Endothelial cell of umbilical vein (primary cell): Measurements from ENCODE around the gene CD40. TPM values are rescaled to one million over a fixed set of nuclear protein-coding genes. Genes with fewer than 3 reads are reported as not detected.

Source experiments
- BruUV-seq: library from RNA; stranded (reverse); fragments of 400-500 nt; replicated peaks from 2 replicates; lab custom pipeline; 2021; lab: Mats Ljungman, UMichigan
- CTCF ChIA-PET: fragments of 300-600, 350-600 bp; sonication (Branson Sonifier 250); formaldehyde crosslinking; loops from one replicate; lab custom pipeline; 2021; ENCODE audit warnings: antibody characterized with exemption, inconsistent platforms; lab: Charles Lee
- POLR2A ChIA-PET: fragments of 300-600, 350-600 bp; sonication (Branson Sonifier 250); formaldehyde crosslinking; loops from one replicate; lab custom pipeline; 2021; ENCODE audit warnings: antibody characterized with exemption, inconsistent platforms; lab: Charles Lee
- DNase-seq: peaks from one replicate; pipeline ENCODE4 v3.0.0-alpha.2; 2011; ENCODE audit warnings: low read depth, low spot score
- FAIRE-seq: peaks from 2 replicates; lab custom pipeline; 2011; peaks lifted over from hg19 to GRCh38; lab: Jason Lieb, UNC
- H2AFZ ChIP-seq: 2 replicates; pipeline ENCODE4 v1.6.0; 2012; ENCODE audit warnings: low read depth, low read length, control low read depth, inconsistent platforms
- H3K27ac ChIP-seq: 2 replicates; pipeline ENCODE4 v1.5.1; 2011; ENCODE audit warnings: low read depth, mild to moderate bottlenecking, control low read depth, low read length, moderate library complexity; ENCODE audit not compliant: insufficient read depth
- H3K27me3 ChIP-seq, 2 experiments: 2 replicates each; pipeline versions ENCODE4 v1.6.0 to v1.6.1; 2011; ENCODE audit warnings: low read length in 2 of 2, mixed read lengths in 1 of 2; ENCODE audit not compliant: control insufficient read depth in 2 of 2, insufficient read depth in 2 of 2
- H3K36me3 ChIP-seq, 2 experiments: 2 replicates in 1 of 2; 3 replicates in 1 of 2; pipeline ENCODE4 v1.5.1; 2011; ENCODE audit warnings: low read length in 2 of 2, mild to moderate bottlenecking in 1 of 2, moderate library complexity in 1 of 2; ENCODE audit not compliant: control insufficient read depth in 2 of 2, insufficient read depth in 2 of 2; ENCODE audit errors: extremely low read depth in 1 of 2
- H3K4me1 ChIP-seq: 3 replicates; pipeline ENCODE4 v1.5.1; 2011; ENCODE audit warnings: mild to moderate bottlenecking, low read length; ENCODE audit not compliant: control insufficient read depth, insufficient read depth; ENCODE audit errors: extremely low read depth
- H3K4me2 ChIP-seq: 2 replicates; pipeline ENCODE4 v1.6.1; 2011; ENCODE audit warnings: low read length, control low read depth, mixed read lengths; ENCODE audit not compliant: insufficient read depth
- H3K4me3 ChIP-seq, 3 experiments: fragments of 200-600 bp in 1 of 3; sonication (generic), shearing (Covaris generic) in 1 of 3; replicated peaks in 1 of 3; 2 replicates each; pipeline ENCODE4 v1.5.1; 2011 to 2016; ENCODE audit warnings: control low read depth in 3 of 3, low read length in 3 of 3, mild to moderate bottlenecking in 2 of 3, inconsistent platforms in 1 of 3, low read depth in 1 of 3, moderate library complexity in 1 of 3; ENCODE audit not compliant: insufficient read depth in 1 of 3
- H3K79me2 ChIP-seq: 2 replicates; pipeline ENCODE4 v1.6.0; 2012; ENCODE audit warnings: low read length, inconsistent platforms; ENCODE audit not compliant: control insufficient read depth, insufficient read depth
- H3K9ac ChIP-seq: replicated peaks from 2 replicates; pipeline ENCODE3; 2011; ENCODE audit warnings: low read length, control low read depth; ENCODE audit not compliant: insufficient read depth; ENCODE audit errors: extremely low read depth
- H3K9me1 ChIP-seq: replicated peaks from 3 replicates; pipeline ENCODE4 v1.6.0; 2011; ENCODE audit warnings: mild to moderate bottlenecking, low read length; ENCODE audit not compliant: control insufficient read depth, insufficient read depth; ENCODE audit errors: extremely low read depth
- H3K9me3 ChIP-seq: replicated peaks from 2 replicates; pipeline ENCODE4 v1.5.1; 2012; ENCODE audit warnings: low read length, inconsistent platforms; ENCODE audit not compliant: control insufficient read depth, insufficient read depth
- H4K20me1 ChIP-seq: replicated peaks from 2 replicates; pipeline ENCODE3; 2011; ENCODE audit warnings: mild to moderate bottlenecking, low read length; ENCODE audit not compliant: control insufficient read depth, insufficient read depth; ENCODE audit errors: extremely low read depth
- EZH2 ChIP-seq: IDR thresholded peaks from 2 replicates; pipeline ENCODE4 v1.6.1; 2012; ENCODE audit warnings: borderline replicate concordance, low read depth, mild to moderate bottlenecking, moderate library complexity, low read length, inconsistent platforms; ENCODE audit not compliant: severe bottlenecking
- FOS ChIP-seq: IDR thresholded peaks from 2 replicates; pipeline ENCODE4 v1.6.1; 2011; ENCODE audit warnings: mild to moderate bottlenecking, low read length, moderate library complexity, borderline replicate concordance; ENCODE audit not compliant: insufficient read depth
- GATA2 ChIP-seq: IDR thresholded peaks from 2 replicates; pipeline ENCODE4 v1.7.0; 2011; ENCODE audit warnings: low read depth, mild to moderate bottlenecking, moderate library complexity, mixed read lengths, low read length; ENCODE audit not compliant: insufficient read length, insufficient read depth
- JUN ChIP-seq: IDR thresholded peaks from 2 replicates; pipeline ENCODE4 v1.6.1; 2011; ENCODE audit warnings: borderline replicate concordance, low read depth; ENCODE audit not compliant: insufficient read length, insufficient read depth
- MAX ChIP-seq: IDR thresholded peaks from 2 replicates; pipeline ENCODE4 v1.6.1; 2011; ENCODE audit not compliant: insufficient read depth, insufficient read length
- MYC ChIP-seq: IDR thresholded peaks from one replicate; pipeline ENCODE4 v1.6.1; 2011; ENCODE audit warnings: mild to moderate bottlenecking, low read depth, low read length
- POLR2A ChIP-seq: IDR thresholded peaks from 2 replicates; pipeline ENCODE4 v1.6.1; 2012; ENCODE audit warnings: low read depth, mild to moderate bottlenecking, control low read depth, low read length
- POLR2AphosphoS5 ChIP-seq: IDR thresholded peaks from 2 replicates; pipeline ENCODE4 v1.6.1; 2012; ENCODE audit warnings: low read depth, mild to moderate bottlenecking, control low read depth, low read length, moderate library complexity; ENCODE audit not compliant: insufficient read depth
- dilution Hi-C: fragments of 300-500 bp; cut with MboI; formaldehyde crosslinking; loops from one replicate; pipeline ENCODE4 v1.15.0; 2019; ENCODE audit warnings: low sequenced_read_pairs; ENCODE audit not compliant: extremely low pct_ligation_motif_present
- intact Hi-C: fragments of 100-400 bp; cut with micrococcal nuclease; formaldehyde crosslinking; loops from one replicate; pipeline ENCODE4 v1.10.0; 2022
- polyA plus RNA-seq, 4 experiments: library from polyadenylated mRNA; depleted of rRNA in 3 of 4; stranded (reverse) in 3 of 4; unstranded in 1 of 4; fragments of >200 nt; gene quantifications; 2 replicates each; pipeline versions ENCODE4 v1.2.1 to v1.2.3, GENCODE V29; 2011 to 2012; ENCODE audit warnings: missing spikeins in 1 of 4
- total RNA-seq: library from RNA; stranded (reverse); gene quantifications from 2 replicates; pipeline ENCODE4 v1.2.3, GENCODE V29; 2021
- TF ChIP-seq, protein P1 (sequence below), 2 donors: IDR thresholded peaks; 1 replicate in 1 of 2; 2 replicates in 1 of 2; pipeline ENCODE4 v1.5.1; 2011; ENCODE audit warnings: low read length in 2 of 2, mild to moderate bottlenecking in 2 of 2, moderate library complexity in 2 of 2, control low read depth in 1 of 2, inconsistent platforms in 1 of 2, low read depth in 1 of 2; ENCODE audit not compliant: insufficient read depth in 1 of 2; ENCODE audit errors: extremely low read depth in 1 of 2

CD40 gene
- total and polyA plus RNA-seq, 2 donors (not counting 3 experiments of a cell fraction or from before 2014, with no cell fraction given): 36.6 to 38.3 TPM

DNA sequence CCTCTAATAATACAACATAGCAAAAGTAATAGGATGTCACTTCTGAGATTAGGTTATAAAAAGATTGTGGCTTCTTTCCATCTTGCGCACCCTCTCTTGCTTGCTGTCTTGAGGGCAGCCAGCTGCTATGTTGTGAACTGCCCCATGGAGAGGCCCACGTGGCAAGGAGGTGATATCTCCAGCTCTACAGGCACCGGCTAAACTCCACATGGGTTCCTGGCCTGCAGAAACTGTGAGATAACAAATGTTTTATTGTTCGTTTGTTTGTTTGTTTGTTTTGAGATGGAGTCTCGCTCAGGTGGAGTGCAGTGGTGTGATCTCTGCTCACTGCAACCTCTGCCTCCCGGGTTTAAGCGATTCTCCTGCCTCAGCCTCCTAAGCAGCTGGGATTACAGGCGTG is 38.0 kb downstream of the CD40 start:
- Histone ChIP-seq H4K20me1 (no peaks in the 10 kb centered on the region), H3K9ac (no peak overlapping the region), H3K9me1 (no peaks in the 10 kb centered on the region), H2AFZ (no peak overlapping the region), H3K27me3 (no peaks in the 10 kb centered on the region), H3K4me2 (no peak overlapping the region), H3K9me3 (no peaks in the 10 kb centered on the region), H3K36me3 (no peaks in the 10 kb centered on the region), H3K4me3 (no peak overlapping the region), H3K27ac (no peak overlapping the region), H3K79me2 (no peaks in the 10 kb centered on the region), H3K4me1 (no peaks in the 10 kb centered on the region)
- FAIRE-seq: no peak
- BruUV-seq: no TSS peak
- POLR2A ChIA-PET: no interaction called here
- dilution Hi-C loops (no loop called here), intact Hi-C loops (no loop called here)
- CTCF ChIA-PET: interaction anchor here (1.5 kb wide), 1 partner anchor 11 kb away, joined by 3 read pairs; no protein-coding TSS in a partner anchor
- DNase-seq: no peak
- TF ChIP-seq JUN (no peak), POLR2A (no peak), POLR2AphosphoS5 (no peak), MAX (no peak), MYC (no peak), EZH2 (no peak), GATA2 (no peak), FOS (no peak)
- TF ChIP-seq, protein P1, sequence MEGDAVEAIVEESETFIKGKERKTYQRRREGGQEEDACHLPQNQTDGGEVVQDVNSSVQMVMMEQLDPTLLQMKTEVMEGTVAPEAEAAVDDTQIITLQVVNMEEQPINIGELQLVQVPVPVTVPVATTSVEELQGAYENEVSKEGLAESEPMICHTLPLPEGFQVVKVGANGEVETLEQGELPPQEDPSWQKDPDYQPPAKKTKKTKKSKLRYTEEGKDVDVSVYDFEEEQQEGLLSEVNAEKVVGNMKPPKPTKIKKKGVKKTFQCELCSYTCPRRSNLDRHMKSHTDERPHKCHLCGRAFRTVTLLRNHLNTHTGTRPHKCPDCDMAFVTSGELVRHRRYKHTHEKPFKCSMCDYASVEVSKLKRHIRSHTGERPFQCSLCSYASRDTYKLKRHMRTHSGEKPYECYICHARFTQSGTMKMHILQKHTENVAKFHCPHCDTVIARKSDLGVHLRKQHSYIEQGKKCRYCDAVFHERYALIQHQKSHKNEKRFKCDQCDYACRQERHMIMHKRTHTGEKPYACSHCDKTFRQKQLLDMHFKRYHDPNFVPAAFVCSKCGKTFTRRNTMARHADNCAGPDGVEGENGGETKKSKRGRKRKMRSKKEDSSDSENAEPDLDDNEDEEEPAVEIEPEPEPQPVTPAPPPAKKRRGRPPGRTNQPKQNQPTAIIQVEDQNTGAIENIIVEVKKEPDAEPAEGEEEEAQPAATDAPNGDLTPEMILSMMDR (IDR thresholded peaks at IDR 0.05; ENCODE audit: extremely low read depth in 1 of 2, insufficient read depth in 1 of 2, low read depth in 1 of 2, low read length in 2 of 2): no peak
